GM12872 (cell line): ENCODE results near the gene TIMM21.
A peak's percentile ranks its signal among the peaks of the same experiment; 100 is the strongest.

ENCODE experiments used
- TF ChIP-seq, protein P1 (sequence below): IDR thresholded peaks from 3 replicates; pipeline ENCODE4 v1.5.1; 2011; ENCODE audit warnings: low read depth, mild to moderate bottlenecking, low read length, moderate library complexity; ENCODE audit not compliant: insufficient read depth

The TIMM21 gene

DNA sequence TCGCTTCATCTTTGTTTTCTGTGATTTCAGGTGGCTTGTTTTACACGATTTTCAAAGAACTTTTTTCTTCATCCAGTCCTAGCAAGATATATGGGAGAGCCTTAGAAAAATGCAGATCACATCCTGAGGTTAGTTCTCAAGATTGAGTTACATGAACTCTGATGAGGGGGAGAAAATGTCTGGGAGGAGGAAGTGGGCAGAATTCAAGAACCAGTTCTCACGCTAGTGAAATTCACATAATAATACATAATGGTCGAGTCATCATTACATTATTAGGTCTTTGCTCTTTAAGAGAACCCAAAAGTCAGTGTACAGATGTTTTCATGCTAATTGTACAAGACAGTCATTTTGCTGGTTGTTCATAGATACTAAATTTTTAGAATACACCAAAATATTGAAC is 7.0 kb downstream of the TIMM21 start:
- TF ChIP-seq, protein P1, sequence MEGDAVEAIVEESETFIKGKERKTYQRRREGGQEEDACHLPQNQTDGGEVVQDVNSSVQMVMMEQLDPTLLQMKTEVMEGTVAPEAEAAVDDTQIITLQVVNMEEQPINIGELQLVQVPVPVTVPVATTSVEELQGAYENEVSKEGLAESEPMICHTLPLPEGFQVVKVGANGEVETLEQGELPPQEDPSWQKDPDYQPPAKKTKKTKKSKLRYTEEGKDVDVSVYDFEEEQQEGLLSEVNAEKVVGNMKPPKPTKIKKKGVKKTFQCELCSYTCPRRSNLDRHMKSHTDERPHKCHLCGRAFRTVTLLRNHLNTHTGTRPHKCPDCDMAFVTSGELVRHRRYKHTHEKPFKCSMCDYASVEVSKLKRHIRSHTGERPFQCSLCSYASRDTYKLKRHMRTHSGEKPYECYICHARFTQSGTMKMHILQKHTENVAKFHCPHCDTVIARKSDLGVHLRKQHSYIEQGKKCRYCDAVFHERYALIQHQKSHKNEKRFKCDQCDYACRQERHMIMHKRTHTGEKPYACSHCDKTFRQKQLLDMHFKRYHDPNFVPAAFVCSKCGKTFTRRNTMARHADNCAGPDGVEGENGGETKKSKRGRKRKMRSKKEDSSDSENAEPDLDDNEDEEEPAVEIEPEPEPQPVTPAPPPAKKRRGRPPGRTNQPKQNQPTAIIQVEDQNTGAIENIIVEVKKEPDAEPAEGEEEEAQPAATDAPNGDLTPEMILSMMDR, result no peak

DNA sequence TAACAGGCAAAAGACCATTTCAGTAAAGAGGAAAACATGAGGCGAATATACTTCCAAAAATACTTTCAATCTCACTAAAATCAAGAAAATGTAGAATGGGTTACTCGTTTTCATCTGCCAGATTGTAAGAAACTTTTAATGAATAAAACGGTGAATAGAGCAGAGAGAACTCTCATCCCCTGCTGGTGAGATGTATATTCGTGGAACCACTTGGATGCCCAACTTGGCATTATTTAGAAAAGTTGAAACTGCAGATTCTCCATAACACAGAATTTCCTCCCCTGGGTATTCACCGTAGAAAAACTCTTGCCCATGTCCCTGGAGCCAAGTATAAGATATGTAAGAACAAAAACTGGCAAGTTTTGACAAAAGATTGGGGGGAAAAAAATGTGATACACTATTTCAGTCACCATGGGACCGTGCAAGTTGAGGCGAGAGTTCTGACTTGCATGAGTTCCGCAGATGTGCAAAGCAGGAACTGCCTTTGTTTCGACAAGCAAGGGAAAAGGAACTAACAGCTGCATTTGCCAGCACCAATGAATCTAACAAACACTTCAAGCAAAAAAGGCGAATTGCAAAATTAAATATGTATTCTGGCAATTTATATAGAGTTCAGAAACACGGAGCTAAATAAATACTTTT is 14.8 kb downstream of the TIMM21 start:
- TF ChIP-seq, protein P1, result 0 out of 3 replicates have a peak, but pooled peaks have one; percentile 10

DNA sequence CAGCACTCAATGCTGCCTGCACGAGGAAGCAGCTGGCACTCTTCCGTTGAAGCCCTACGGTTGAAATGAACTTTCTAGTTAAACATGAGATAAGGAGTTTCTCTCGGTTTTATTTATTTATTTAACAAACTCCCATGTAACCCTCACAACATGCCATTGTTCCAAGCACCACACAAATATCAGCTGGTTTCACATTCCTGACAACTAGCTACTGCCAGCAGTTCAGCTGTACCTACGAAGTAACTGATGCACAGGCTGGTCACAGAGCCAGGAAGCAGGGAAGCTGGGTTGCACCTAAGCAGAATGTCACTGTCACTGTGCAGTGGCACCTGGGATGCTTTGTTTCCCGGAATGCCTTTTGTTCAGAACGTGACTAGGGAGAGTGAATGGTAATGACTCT is 18.1 kb downstream of the TIMM21 start:
- TF ChIP-seq, protein P1, result no peak

DNA sequence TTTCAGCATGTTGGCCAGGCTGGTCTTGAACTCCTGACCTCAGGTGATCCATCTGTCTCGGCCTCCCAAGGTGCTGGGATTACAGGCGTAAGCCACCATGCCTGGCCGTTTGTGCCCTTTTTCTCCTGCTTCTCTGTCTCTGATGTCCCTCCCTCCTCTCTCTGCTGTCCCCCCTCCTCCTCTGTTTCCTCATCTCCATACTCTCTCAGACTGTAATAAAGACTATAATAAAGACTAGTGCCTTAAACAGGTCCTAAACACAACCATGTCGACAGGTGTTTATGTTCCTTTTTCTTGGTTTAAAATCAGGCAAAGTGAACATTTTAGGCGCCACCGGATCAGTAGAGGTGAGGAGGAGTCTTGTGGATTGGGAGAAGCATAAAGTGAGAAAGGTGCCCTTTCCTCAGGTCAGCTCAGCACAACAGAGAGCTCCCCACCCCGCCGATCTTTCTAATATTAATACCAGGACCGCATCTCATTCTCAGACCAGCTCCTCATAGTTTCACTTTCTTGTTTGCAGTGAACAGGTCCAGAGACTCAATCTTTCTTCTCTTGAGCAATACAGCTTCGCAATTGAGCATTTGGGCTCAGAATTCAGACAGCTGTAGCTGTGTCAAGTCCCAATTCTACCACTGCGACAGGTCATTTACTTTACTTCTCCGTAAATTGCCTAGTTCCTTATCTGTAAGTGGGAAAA is 23.7 kb downstream of the TIMM21 start:
- TF ChIP-seq, protein P1, result no peak

DNA sequence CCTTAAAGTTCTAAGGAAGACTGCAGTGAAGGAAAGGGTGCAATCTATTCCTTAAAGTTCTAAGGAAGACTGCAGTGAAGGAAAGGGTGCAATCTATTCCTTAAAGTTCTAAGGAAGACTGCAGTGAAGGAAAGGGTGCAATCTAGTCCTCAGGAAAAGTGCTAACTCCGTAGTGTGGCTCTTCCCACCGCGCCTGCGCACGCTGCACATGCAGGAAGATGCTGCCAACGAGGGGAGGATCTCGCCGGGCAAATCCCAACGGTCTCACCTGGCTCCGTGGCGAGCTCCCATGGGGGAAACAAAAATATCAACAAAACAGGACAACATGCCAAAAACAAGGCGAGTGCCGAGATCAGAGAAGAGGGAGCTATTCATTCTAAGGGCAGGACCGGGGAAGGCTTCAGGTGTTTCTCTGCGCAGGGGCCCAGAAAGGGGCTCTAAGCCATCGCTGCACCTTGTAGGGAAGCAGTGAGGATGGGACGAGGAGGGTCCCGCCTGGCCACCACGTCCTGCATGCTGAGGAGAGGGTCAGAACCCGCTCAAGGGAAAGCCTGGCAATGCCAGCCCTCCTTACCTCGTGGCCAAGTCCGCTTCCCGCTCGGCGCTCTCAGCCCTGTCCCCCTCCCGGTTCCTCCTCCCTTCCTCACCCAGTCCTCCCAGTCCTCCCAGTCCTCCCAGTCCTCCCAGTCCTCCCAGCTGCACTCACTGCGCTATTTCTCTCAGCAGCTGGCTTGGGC is 24.5 kb downstream of the TIMM21 start:
- TF ChIP-seq, protein P1, result no peak

DNA sequence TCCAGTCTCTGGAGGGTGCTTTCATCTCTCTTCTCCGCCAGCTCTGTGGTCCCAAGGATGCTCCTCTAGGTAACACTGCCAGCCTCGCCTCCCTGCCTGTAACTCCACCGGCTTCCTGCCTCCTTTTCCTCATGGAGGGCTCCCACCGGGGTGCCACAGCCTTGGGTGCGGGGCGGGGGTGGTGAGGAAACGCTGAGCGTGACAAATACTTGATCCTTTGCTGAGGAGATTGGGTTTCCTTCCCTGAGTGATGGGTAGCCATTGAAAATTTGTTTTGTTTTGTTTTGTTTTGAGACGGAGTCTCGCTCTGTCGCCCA is 25.1 kb downstream of the TIMM21 start:
- TF ChIP-seq, protein P1, result no peak

DNA sequence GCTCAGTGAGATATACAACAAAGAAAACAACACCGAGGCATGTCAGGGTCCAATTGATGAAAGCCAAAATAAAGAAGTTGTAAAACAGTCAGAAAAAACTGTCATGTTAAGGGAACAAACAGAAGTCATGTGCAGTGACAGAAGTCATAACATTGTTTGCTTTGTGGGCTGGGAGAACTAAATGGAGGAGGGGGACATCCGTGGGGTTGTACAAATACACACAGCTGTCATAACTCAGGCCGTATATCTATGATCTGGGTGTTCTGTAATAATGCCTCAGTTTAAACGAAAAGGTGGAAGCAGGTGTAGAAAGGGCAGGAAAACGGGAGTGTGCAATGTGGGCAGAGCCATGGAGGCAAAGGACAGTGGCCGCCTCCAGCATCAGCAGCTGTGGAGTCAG is 27.3 kb downstream of the TIMM21 start:
- TF ChIP-seq, protein P1, result no peak
